HG03439 (cell line): ENCODE results near the gene SF3A1.
A peak's percentile ranks its signal among the peaks of the same experiment; 100 is the strongest.
"Not testable (repeated sequence)": the region's sequence is repeated elsewhere in the genome, so short reads cannot be mapped to it uniquely, and the experiment has no call there.

Experiments used
- ATAC-seq: cut with Tn5 transposase; IDR thresholded peaks from one replicate; pipeline ENCODE4 v1.9.1; 2021; ENCODE audit warnings: mild to moderate bottlenecking, moderate library complexity; ENCODE audit not compliant: unreplicated experiment

The SF3A1 gene, protein sequence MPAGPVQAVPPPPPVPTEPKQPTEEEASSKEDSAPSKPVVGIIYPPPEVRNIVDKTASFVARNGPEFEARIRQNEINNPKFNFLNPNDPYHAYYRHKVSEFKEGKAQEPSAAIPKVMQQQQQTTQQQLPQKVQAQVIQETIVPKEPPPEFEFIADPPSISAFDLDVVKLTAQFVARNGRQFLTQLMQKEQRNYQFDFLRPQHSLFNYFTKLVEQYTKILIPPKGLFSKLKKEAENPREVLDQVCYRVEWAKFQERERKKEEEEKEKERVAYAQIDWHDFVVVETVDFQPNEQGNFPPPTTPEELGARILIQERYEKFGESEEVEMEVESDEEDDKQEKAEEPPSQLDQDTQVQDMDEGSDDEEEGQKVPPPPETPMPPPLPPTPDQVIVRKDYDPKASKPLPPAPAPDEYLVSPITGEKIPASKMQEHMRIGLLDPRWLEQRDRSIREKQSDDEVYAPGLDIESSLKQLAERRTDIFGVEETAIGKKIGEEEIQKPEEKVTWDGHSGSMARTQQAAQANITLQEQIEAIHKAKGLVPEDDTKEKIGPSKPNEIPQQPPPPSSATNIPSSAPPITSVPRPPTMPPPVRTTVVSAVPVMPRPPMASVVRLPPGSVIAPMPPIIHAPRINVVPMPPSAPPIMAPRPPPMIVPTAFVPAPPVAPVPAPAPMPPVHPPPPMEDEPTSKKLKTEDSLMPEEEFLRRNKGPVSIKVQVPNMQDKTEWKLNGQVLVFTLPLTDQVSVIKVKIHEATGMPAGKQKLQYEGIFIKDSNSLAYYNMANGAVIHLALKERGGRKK

DNA sequence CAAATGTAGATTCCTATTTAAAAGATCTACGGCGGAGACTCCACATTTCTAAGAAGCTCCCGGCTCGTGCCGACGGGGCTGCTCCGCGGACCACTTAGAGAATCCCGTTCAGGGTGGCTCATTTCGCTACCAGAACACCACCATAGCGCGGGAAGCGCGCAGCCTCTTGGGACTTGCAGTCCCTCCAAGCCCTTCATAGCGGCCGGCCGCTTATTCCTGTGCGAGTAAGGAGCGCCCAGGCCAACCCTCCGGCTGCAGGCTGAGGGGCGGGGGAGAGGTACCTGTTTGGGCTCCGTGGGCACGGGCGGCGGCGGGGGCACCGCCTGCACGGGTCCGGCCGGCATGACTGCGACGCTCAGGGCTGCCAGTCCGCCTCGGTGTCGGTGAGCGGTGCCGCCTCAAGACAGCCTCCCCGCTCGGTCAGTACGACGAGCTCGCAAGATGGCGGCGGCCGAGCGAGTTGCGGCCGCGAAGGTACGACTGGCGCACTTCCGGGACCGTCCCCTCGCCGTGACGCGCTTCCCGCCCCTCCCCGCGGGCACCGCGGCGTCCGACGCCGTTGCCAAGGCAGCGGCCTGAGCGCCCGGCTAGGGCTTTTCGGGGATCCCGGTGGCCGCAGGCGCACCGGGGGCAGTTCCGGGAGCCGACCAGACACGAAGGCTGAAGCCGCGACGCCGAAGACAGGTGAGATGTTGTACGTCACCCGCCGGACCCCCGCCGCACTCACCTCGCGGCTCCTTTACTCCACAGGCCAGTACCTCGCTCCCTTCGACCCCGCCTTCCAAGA, at the start of gene SF3A1, which contains the start of gene CCDC157:
Gene SF3A1, minus strand, starts transcription at position 446 of the 787 bp plus-strand sequence. Its CDS starts 102 bp downstream, at position 344.
Gene CCDC157, plus strand, starts transcription at position 559 of the 787 bp plus-strand sequence. CDS start 8,994 bp downstream, outside the sequence.
- ATAC-seq = peak; percentile 91

DNA sequence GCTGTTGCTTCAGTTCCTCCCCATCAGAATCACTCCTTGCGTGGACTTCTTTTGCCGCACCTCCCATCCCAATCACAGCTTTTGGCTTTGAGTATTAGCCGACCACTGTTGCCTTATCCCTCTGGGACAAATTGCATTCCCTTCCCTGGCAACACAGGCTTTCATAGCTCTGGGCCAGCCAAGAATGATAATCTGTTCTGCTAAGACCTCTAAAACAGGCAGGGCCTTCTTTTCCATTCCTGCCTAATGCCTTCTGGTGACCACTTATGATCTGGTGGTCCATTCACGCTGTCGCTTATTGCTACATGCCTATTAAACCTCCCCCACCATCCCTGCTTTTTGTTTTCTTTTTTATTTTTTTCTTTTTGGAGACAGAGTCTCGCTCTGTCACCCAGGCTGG, 49.7 kb upstream of the SF3A1 start:
- ATAC-seq = no peak

DNA sequence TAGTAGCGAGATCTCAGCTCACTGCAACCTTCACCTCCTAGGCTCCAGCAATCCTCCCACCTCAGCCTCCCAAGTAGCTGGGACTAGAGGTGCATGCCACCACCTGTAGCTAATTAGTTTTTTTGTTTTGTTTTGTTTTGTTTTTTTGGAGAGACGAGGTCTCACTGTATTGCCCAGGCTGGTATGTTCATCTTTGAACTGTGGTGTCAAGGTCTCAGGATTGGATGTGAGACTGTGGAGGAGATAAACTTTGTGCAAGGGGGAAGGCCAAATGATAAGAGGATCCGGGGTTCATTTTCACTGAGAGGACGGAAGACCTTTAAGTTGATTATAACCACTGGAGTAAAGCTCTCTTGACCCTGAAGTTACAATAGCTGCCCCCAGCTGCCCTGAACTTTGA, 49.0 kb upstream of the SF3A1 start:
- no peak for ATAC-seq

DNA sequence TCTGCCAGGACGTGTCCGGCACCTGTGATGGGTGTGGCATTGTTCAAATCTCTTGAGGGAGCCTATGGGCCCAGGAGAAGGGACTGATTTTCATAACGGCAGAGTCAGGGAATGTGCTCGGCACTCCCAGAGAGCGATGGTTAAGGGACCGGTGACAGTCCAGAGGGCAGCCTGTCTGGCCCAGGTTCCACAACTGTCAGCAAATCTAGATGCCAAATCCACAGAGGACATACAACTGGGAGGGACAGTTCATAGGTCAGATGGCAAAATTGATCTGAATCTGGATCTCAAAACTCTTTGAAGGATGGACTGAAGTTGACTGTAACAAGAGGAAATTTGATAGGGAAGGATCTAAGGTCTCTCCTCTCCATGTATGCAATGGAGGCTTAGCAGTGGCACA, 47.6 kb upstream of the SF3A1 start:
- ATAC-seq = no peak

DNA sequence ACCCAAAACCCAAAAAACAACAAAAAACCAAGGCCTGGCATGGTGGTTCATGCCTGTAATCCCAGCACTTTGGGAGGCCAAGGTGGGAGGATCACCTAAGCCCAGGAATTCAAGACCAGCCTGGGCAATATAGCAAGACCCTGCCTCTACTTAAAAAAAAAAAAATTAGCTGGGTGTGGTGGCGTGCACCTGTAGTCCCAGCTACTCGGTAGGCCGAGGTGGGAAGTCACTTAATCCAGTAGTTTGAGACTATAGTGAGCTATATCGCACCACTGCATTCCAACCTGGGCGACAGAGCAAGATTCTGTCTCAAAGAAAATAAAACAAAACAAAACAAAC, 46.0 kb upstream of the SF3A1 start:
- not testable (repeated sequence) for ATAC-seq

DNA sequence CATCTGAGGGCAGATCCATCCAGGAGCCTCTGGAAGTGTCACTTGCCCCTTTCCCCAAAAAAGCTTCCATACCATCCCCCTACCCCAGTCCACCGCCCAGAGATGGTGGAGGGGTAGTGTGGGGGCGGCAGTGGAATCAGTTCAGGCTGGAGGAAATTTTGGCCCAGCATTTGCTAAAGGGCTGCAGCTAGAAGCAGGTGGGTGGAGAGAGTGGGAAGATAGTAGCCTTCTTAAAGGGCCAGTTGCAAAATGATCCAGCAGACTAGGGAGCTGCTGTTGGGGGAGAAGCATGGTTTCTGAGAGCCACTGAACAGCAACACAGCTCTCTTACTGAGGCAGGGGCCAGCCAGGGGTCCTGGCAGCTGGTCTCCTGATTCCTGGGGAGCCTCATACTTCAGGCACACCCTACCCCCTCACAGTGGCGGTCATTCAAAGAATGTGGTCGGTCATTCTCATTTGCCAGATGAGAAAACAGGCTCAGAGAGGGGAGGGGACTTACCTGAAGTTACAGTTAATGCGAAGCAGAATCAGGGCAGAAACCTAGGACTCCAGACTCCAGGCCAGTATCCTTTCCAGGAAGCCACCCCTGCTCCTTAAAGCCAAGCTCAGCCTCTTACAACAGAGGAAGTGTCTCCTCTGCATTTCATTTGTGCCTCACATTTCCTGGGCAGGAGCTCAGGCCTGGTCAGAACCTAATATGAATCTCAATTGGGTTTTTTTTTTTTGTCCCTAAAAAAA, 45.5 kb upstream of the SF3A1 start:
- ATAC-seq = no peak

DNA sequence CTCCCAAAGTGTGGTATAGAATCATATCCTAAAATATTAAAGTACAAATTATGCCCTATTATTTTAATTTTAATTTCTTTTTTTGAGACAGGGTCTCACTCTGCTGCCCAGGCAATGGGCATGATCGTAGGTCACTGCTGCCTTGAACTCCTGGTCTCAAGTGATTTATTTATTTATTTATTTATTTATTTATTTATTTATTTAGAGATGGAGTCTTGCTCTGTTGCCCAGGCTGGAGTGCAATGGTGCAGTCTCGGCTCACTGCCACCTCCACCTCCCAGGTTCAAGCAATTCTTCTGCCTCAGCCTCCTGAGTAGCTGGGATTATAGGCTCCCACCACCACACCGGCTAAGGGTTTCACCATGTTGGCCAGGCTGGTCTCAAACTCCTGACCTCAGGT, 44.3 kb upstream of the SF3A1 start:
- not testable (repeated sequence) for ATAC-seq

DNA sequence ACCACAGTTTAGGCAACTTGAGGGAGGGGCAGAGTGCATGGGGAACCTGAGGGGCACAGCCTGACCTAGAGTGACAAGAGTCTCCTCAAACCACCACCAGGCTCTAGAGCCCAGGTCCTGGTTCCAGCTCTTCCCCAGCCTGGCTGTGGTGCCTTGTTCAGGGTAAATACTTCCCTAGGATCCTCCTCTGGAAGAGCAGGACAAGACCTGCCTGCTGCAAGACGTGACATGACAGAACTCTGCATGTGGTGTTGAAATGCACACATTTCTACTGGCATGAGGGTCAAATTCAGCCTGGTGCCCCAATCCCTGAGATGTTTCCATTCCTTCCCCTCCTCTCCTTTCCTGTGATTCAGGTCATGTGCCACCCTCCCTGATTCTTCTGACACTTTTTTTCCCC, 43.5 kb upstream of the SF3A1 start:
- ATAC-seq = no peak

DNA sequence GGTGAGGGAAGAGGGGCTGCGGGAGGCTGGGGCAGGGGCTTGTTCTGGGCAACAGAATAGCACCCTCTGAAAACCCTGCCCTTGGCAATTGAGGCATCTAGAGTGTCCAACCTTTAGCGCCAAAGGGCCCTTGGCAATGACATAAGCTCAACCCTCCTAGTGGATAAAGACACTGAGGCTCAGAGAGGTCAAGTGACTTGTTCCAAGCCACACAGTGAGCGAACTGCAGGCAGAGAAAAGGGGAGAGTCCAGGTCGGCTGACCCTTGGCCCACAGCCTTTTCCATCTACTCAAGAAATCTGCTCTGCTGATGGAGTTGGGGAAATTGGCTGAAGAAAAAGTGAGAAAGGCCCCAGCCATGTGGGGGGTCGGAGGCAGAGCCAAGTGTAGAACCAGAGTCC, 43.0 kb upstream of the SF3A1 start:
- no peak for ATAC-seq

DNA sequence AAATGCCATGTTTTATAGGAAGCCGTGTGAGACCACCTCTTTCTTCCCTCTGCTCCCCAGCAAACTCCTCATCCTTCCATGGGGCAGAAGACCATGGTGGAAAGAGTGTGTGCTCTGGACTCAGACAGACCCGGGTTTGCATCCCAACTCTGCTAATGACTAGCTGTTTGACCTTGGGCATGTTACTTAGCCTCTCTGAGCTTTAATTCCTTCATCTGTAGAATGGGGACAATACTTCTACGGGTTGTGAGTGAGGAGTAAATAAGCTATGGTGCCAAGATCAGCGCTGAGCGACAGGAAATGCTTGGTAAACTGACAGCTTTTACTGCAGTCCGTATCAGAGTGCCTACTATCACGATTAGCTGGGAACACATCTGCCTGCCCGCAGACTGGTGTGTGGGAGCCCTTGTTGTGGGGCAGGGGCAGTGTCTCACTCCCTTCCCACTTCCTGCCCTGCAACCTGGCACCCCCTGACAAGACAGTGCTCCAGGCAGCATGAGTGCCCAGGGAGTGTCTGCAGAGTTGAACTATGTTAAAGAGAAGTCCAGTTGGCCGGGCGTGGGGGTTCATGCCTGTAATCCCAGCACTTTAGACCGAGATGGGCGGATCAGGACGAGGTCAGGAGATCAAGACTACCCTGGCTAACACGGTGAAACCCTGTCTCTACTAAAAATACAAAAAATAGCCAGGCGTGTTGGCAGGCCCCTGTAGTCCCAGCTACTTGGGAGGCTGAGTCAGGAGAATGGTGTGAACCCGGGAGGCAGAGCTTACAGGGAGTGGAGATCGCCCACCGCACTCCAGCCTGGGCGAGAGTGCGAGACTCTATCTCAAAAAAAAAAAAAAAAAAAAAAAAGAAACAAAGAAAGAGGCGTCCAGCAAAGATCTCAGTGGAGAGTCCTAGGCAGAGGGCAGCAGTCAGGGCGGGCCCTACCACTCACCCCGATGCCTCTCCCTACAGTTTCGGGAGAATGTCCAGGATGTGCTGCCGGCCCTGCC, 42.3 kb upstream of the SF3A1 start:
- no peak for ATAC-seq

DNA sequence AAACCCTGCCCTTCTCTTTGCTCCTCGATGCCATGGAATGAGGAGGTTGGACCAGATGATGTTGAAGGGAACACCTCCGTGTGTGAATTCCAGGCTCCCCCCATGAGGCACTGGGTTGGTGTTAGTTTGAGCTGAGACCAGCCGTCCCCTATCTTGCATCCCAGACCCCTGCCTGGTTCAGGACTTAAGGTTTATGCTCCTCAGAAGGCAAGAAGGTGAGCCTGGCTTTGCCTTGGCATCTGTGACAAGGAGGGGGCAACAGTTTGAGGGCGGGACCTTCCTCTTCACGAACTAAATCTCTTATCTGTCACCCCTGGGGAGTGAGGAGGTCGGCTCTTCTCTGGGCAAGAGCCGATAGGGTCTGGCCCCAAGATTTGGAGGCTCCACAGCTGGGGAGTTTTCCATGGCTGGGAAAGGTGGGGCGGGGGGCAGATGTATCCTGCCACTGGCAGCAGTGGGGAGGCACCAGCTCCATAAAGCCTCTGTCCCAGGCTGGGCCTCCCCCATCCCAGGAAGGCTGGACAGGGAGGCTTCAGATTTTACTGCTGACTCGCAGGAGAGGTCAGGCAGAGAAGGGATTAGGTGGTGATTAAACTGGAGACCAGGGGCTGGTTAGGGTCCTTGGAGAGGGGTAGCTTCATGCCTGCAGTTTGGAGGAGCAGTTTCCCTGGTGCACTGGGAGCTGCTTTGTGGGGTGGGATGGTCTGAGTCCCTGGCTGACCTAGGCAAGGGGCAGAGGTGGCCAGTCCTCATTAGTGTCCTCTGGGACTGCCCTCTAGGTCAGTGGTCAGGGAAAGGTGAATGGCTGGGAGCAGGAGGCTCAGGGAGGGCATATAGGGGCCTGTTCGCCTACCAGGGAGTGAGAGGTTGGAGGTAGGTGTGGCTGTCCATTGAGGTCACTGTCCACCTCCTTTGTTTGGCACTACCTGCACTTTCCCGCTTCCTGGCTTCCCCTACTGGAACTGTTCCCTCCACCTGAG, 41.3 kb upstream of the SF3A1 start:
- ATAC-seq = no peak

DNA sequence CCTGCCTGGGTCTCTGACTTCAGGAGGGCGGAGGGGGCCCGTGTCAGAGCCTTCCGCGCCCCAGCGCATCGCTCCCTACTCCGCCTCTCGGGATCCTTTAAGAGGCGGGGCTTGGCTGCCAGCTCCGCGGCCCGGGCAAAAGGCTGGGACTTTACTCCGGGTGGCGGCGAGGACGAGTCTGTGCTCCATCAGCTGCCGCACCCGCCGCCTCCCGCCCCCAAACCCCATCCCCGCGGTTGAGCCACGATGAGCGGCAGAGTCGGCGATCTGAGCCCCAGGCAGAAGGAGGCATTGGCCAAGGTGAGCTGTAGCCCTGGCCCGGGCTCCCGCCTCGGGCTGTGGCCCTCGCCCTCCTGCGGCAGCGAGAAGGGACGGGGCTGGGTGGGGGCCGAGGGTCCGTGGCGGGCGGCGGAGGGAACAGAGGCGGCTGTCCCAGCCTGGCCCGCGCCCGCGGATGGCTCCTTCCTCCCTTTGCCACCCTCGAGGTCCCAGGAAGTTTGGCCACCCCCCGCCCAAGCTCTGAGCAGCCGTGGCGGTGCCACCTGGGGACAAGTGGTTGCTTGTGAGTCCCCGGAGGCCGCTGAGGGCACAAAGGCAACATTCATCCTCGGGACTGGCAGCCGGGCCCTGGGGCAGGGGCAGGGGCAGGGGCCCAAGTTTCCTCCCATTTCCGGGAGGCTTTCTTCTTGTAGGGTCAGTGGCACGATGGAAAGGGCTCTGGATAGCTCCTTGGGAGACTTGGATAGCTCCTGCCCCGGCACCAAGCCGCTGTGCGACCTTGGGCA, 40.4 kb upstream of the SF3A1 start, which contains the start of gene SEC14L2:
Gene SEC14L2, plus strand, starts transcription at position 148 of the 785 bp plus-strand sequence. Its CDS starts 99 bp downstream, at position 247.
- no peak for ATAC-seq

DNA sequence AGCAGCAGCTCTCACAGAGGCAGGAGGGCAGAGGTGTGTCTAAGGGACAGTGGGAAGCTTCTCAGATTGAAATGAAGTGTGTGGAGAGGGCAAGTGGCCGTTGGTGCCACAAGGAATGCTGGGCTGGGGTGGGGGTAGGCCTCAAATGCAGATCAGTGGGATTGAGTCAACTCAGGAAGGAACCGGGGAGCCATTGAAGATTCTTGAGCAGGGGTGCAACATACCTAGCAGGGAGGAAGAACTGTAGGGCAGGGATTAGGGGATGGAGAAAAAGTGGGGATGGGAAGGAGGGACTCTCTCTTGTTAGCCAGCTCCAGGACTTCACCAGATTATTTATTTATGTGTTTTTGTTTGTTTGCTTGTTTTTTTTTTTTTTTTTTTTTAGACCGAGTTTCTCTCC, 37.2 kb upstream of the SF3A1 start:
- no peak for ATAC-seq

DNA sequence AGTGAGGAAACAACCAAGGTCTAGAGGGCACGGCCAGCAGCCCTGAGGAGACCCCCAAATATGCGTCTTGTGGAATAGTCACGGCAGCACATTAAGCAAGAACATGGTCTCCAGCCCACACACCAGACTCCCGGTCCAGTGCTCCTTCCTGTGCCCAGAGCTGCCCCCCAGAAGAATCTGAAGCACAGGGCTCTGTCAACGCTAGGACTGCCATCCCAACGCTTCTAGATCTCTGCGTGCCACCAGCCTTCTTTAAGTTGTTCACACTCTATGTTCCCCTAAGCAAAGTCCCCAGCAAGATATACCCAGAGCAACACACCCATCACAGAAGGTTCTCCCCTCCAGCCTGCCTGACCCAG, 36.6 kb upstream of the SF3A1 start:
- no peak for ATAC-seq

DNA sequence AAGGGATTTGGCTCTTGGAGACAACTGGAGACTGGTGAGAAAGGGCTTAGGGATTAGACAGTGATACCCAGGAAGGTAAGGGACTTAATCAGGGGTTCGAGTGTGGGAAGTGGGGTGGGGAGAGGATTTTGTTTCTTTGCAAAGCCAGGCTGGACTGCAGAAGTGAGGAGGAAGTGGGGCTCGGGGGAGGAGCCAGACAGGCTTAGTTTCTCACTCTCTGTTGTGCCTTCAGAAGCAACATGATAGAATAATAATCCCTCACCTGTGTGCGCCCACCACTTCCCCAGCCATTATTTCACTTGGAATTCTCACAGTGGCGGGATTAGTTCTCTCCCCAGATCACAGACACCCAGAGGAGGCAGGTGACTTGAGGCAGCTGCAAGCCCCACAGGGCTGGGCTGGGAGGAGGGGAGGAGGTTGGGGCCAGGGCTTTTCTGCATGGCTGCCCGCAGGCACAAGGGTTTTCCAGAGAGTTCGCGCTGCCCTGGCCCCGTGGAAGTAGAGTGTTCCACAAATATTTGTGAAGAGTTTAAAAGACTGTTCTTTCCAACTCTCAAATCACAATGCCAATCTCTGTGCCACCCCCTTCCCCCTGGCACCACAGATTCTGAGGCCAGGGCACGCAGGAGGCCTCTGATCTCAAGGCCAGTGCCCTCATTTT, 36.1 kb upstream of the SF3A1 start:
- no peak for ATAC-seq

DNA sequence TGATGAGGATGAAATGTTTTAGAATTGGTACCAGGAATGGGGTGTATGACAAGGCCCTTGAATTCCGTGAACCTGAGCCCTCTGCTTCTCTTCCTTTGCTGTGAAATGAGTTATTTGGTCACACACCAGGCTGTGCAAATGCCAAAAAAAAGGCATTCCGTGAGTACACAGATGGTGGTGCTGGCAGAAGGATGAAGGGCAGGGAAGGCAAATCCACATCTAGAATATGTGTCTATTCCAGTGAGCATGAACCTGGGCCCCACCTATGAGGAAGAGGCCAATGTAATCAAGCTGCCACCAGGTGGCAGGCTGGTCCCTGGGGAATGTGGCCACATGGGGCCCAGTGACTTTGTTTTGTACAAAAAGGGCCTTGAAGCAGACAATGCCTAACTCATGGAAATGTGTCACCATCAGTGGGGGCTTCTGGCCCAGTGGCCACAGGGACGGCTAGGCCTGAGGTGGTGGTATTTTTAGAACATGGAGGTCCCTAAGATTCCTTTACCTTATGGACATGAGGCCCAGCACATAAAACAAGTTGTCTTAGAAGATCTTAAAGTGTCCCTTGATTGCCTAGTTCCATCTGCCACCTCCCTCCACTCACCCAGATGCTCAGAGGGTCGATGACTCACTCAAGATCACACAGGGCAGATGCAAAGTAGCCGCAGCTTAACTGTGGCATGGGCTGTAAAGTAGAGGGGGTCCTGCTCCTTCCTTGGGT, 34.4 kb upstream of the SF3A1 start:
- no peak for ATAC-seq
